CD4-positive, alpha-beta T cell treated with Interleukin-17A for 4 hours (primary cell): ENCODE measurements around the gene GLYATL1B.
"Not testable (repeated sequence)": the region's sequence is repeated elsewhere in the genome, so short reads cannot be mapped to it uniquely, and the experiment has no call there.

Experiments
- DNase-seq: peaks from one replicate; pipeline ENCODE4 v3.0.0-alpha.2; 2020; ENCODE audit warnings: mixed read lengths

The GLYATL1B gene, protein sequence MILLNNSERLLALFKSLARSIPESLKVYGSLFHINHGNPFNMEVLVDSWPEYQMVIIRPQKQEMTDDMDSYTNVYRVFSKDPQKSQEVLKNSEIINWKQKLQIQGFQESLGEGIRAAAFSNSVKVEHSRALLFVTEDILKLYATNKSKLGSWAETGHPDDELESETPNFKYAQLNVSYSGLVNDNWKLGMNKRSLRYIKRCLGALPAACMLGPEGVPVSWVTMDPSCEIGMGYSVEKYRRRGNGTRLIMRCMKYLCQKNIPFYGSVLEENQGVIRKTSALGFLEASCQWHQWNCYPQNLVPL

DNA sequence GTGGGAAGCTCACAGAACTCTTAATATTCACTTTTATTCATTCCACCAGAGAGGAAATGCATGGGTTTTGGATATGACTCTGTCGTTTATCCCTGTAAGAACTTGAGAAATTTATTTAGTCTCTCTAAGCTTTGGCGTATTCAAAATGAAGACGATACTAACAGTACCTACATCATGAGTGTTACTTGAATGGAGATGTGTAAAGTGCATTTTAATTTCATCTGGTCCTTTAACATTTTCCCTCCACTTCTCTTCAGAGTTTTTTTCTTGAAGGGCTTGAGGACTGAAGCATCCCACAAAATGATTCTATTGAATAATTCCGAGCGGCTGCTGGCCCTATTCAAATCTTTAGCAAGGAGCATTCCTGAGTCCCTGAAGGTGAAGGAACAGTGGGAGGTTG is at the start of gene GLYATL1B:
GLYATL1B (plus strand) TSS at position 301 of the 400 bp plus-strand sequence; CDS start at position 301, 0 bp downstream.
- DNase-seq: not testable (repeated sequence)

DNA sequence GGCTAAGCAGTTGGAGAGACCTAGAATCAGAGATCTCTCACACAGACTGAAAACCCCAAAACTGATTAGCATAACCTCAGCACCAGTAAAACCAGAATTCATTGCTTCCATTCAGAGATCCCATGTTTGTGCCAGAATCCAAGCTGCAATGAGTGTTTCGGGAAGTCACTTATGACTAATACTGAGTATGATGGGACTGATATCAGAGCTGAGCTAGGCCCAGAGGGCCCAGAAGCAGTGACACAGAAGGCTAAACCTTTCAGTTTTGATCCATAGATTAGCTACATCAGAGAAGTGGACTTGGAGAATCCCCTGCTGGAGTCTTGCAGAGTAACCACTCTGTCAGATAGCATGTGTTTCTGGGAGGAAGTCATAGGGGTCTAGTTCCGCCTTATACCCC is 49.6 kb upstream of the GLYATL1B start:
- not testable (repeated sequence) for DNase-seq

DNA sequence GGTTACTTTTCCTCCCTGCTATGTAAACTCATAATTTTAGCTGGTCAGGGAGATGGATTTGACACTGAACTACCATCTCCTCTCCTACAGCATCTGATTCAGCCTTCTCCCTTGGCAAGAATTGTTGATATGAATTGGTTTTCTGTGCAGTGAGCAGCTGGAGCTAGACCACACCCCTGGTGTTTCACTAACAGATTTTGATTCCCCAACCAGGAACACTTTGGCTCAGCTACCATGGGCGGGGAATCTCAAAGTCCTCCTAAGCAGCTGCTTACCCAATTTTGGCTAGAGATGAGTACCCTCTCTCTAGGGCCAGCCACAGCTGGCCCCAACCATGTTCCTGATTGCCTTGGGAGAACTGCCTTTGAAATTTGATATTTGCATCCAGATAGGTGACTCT is 48.7 kb upstream of the GLYATL1B start:
- DNase-seq: not testable (repeated sequence)

DNA sequence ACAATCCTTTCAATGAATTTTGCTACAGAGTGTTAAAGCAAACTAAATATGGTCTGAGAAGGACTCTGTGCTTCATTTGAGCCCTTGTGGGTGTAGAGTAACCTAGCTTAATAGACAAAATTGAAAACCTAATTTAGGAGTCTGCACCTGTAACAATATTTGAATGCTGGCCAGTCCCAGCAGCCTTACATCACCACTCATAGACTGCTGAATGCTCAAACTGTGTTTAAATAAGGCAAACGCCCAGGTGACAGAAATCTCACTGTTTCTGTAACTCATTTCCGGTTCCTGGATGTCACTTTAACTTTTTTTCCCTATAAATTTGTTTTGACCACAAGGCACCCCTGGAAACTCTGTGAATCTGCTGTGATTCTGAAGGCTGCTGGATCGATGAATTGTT is 45.5 kb upstream of the GLYATL1B start:
- no peak for DNase-seq

DNA sequence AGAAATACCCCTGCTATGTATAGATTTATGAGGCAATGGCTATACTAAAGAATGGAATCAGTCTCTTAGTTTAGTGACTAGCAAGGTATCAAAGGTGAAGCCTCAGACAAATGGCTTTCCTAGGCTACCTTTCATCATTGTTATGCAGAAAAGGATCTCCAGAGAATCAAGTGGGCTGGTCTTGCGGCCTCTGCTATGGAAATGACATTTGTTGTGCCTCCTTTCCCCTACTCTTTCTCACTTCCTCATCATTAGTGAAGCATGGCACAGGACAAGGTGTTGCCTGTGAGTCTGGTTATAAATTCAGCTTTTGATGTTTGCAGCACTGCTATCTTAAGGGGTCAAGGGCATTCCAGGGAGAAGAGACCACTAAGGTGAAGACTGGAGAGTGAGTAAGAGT is 34.7 kb upstream of the GLYATL1B start:
- DNase-seq: not testable (repeated sequence)

DNA sequence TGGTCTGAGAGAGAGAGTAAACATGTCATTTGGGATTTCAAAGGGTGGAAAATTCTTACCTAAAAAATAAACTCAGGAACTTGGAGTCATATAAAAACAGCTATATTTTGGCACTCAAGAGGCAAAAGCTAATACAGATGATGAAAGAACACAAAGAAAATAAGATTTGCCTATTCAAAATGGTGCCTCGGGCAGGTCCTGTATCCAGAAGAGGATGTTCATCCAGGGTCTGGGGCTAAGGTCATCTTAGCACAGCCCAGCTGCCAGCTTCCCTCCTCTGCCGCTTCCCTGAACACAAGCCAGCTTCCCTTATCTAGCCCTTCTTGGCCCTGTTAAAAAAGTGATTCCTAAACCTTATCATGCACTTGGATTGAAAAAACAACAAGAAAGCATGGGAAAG is 33.8 kb upstream of the GLYATL1B start:
- DNase-seq: not testable (repeated sequence)

DNA sequence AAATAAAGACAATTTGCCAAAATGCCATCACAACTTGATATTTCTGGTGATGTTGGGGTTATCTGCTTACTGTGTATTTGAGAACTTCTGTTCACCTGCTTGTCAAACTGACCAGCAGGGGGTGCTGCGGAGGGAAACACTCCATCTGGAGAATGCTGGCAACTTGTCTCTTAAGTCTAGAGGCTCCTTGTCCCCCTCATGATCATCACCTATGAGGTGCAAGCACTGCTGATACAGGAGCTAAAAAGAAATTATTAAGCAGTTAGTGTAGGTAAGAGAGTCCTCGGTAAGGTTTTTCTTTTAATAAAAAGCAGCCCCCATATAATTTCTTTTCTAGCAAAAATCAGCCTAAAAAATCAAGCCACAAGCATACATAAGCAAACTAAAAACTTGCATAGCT is 32.7 kb upstream of the GLYATL1B start:
- DNase-seq: peak; percentile 88

DNA sequence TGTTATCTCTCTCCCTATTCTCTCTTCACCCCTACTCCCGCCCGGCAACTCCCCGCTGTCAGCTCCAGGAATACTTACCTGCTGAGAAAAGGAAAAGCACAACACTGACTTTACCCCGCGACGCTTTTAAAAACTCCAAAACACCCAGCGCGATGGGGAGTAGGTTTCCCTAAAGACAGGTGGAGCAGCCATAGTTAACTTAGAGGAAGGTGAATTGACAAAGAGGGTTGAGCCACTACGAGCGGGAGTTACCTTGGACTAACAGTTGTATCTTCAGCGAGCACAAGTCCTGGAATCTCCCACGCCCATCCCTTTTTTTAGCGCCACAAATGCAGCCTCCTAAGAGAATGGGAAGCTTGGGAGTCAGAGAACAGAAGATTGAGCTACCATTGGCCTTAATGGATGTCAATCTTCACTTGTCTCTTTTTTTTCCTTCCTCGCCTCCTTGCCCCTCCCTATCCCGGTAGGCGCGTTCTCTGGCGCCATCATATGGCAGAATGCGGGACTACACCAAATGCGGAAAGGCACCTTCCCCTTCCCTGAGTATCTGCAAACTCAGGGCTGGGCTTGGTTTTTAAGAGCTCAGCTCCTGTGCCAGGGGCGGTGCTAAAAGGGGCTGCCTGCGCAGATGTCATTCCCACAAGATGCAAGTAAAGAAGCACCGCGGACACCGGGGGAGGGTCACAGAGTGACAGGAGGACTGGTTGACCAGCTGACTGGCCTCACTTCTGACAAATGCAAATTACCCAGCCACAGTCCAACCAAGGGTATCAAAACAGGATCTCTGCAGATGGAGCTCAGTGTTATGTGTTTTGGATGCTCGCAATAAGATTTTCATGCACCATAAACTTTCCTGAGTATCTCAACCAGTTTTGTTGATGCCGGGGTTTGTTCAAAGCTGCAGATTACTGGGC is 27.7 kb upstream of the GLYATL1B start:
- DNase-seq: peak; percentile 78

DNA sequence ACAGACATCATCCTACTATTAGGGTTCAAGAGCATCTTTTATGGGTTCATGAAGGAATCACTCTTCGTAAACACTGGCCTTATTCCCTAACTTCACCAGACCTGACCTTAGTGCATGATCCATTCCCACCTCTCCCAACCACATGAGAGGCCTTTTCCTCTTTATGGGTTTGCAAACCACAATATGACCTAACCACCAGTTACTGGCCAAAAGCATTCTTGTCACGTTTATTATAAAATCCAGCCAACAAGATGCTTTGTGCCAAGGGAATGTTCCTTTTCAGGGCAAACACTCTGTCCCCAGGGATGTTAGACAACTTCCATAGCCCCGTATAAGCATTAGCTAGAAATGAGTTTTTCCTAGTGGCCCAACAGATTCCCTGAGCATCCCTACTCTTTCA is 26.0 kb upstream of the GLYATL1B start:
- not testable (repeated sequence) for DNase-seq

DNA sequence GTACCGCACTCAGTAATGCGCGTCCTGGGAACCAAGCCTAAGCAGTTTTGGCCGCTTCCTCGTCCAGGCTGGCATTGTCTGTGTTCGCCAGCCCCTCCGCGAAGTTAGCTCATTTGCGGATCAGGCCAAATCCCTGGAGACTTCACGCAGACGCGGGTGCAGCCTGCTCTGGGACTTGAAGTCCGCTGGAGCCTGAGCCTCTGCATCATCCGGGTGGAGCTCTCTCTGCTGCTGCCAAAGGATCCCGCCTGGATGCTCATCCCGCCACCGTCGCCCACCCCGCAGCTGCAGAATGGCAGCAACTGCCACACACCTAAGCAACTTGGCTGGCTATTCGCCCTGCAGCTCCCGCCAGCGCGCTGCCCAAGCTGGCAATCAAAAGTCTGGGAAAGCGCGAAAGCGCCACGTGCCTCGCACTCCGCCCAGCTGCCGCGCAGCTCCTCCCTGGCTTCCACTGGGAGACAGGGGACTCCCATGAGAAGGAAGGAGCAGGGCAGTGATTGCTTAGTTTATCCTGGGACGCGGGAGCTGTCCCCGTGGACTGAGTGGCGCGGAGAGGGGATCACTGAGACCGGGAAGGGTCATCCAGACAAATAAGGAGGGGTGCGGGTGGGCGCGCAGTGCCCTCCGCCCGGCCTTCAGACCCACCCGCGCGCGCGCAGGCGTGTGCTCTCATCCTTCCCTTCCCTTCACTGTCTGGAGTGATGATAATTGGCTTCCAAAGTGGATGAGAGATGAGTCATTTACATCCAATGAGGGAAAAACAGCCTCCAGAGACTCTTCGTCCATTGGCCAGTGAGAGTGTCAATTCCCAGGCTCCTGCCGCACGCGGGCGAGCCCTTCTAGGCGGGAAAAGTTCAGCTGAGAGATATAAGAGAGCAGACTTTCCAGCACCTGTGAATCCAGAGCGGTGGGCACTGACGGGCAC is 23.2 kb upstream of the GLYATL1B start:
- no peak for DNase-seq

DNA sequence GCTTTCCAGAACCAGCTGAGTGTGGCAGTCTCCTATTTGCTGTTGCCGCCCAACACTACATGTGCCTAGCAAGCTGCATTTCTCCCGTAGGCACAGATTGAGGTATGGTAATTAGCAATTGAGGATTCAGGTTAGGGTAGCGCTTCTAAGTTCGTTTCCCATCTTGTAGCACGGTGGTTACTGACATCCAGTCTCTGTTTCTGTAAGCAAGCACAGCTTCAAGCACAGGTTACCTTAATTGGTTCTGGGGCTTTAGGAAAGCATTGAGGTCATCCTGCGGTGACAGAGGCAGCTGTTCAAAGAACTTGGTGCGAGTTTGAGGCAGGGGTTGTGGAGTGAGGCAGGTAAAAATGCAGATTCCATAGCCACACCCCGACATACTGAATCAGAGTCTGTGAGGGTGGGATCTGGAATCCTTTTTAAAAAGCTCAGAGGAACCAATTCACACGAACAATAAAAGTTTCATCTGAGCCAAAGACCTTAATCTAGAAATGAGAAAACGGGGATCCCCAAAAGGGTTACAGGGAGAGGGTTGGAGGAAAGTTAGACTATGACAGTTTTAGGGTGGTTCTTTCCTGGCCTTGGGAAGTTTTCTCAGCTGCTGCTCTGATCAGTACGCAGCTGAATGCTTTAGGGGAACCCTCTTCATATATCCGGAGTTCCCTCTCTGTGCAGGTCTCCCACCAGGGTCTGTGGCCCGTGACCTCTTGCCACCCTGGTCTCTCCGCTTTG is 21.9 kb upstream of the GLYATL1B start:
- not testable (repeated sequence) for DNase-seq

DNA sequence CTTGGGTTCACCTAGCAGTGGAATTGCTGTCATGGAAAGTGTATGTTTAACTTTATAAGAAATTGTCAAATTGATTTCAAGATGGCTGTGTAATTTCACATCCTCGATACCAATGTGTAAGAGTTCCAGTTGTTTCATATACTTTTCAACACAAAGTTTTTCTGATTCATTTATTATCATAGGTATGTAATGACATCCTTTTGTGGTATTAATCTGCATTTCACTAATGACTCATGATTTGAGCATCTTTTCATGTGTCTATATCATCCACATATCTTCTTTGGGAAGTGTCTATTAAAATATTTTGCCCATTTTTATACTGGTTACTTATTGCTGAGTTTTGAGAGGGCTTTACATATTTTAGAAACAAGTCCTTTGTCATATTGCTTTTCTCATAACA is 17.0 kb upstream of the GLYATL1B start:
- DNase-seq: no peak

DNA sequence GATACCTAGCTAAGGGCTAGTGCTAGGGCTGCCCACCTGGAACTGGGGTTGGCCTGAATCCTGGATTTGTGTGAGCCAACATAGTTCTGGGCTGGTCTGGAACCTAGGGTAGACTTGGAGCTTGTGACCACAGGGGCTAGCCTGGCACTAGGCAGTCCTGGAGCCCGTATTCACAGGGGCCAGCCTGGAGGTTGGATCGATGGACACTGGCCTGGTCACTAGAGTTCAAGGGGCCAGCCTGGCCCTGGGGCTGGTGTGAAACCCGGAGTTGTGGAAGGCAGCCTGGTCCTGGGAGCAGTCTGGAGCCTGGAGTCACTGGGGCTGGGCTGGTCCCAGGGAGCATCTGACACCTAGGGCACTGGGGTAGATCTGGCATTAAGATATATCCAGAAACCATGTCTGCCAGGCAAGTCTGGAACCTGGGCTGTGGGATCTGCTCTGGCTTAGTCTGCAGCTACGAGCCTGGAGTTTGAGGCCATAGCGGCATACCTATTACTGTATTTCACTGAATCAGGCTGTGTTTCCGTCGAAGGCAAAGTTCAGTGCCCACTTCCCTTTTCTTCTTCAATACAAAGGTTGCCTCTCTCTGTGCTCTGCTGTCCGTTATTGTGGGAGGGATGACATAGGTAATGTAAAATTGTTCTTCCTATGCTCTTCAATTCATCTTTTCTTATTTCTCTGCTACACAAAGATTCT is 9.1 kb upstream of the GLYATL1B start:
- DNase-seq: no peak

DNA sequence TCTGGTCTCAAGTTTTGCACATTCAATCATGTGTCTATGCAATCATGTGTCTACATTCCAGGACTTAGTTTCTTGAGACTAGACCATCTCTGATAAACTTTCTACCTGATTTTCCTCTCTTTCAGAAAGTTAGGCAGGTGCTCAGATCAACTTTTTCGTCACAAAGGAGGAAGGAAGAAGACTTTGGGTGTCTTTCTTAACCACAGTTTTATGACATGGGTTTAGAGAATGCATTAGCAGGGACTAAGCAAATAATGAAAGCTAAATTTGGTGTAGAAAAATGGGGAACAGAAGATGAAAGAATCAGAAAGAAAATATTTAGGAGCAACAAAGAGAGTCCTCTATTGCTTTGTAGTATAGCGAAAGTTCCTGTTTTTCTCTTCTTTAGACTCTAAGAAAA is 7.7 kb upstream of the GLYATL1B start:
- DNase-seq: no peak

DNA sequence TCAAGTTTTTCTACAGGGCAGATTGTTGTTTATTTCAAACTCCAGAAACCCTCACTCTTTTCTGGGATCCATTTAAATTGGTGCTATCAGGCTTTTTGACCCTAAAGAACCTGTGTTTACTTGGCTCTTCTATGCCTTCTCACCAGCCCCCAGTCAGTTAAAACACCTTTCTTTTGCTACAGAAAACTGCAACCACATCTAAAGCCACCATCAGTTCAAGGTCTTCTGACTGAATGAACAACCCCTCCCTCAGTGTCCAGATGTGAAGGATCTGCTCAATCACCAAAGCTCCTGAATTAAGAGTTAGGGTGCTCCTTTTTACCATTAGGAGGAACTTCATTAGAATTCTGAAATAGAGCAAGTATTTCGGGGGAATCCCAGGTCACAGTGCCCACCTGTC is 7.0 kb upstream of the GLYATL1B start:
- no peak for DNase-seq

DNA sequence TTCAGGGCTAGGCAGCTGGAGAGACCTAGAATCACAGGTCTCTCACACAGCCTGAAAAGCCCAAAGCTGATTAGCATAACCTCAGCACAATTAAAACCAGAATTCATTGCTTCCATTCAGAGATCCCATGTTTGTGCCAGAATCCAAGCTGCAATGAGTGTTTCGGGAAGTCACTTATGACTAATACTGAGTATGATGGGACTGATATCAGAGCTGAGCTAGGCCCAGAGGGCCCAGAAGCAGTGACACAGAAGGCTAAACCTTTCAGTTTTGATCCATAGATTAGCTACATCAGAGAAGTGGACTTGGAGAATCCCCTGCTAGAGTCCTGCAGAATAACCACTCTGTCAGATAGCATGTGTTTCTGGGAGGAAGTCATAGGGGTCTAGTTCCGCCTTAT is 5.7 kb upstream of the GLYATL1B start:
- not testable (repeated sequence) for DNase-seq

DNA sequence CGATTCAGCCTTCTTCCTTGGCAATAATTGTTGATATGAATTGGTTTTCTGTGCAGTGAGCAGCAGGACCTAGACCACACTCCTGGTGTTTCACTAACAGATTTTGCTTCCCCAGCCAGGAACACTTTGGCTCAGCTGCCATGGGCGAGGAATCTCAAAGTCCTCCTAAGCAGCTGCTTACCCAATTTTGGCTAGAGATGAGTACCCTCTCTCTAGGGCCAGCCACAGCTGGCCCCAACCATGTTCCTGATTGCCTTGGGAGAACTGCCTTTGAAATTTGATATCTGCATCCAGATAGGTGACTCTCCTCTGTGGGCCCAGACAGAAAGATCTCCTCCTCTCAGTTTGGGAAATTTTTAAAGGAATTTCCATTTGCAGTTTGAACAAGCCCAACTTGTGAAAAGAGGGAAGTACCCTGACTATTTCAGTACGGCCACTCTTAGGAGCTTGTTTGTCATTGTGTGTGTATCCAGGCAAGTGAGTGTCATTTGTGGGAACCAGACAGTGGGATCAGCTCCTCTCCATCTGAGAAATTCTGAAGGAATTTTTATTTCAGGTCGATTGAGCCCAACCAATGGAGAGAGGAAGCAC is 4.6 kb upstream of the GLYATL1B start:
- not testable (repeated sequence) for DNase-seq

DNA sequence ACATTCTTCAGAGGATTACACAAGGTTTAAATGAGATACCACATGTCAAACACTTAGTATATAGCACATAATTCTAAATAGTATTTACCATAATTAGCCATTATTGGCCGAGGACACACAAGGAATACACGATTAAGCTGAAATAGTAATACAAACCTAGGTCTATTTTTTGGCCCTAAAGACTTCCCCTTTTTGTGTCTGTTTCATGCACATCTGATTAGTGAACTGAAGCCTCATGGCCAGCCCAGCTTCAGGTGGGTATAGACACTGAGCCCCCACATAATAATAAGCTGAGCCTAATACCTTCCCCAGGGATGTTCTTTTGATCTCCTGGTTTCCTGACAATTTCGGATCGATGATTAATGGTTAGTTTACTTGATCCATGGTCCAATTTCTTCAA is 2.1 kb downstream of the GLYATL1B start:
- no peak for DNase-seq

DNA sequence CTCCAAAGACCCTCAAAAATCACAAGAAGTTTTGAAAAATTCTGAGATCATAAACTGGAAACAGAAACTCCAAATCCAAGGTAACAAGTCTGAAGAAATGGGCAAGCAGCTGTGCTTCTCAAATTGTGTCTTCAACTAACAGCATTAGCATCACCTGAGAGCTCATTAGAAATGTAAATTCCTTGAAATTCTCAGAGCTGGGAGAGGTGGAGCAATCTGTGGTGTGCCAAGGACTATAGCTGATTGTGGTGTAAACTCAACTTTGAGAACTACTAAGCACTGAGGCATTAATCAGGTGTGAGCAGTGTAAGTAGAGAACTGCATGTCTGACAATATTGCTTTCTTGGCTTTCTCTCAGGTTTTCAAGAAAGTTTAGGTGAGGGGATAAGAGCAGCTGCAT is 7.5 kb downstream of the GLYATL1B start:
- not testable (repeated sequence) for DNase-seq

DNA sequence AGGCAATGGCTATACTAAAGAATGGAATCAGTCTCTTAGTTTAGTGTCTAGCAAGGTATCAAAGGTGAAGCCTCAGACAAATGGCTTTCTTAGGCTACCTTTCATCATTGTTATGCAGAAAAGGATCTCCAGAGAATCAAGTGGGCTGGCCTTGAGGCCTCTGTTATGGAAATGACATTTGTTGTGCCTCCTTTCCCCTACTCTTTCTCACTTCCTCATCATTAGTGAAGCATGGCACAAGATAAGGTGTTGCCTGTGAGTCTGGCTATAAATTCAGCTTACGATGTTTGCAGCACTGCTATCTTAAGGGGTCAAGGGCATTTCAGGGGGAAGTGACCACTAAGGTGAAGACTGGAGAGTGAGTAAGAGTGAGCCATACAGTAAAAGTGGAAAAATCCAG is 9.1 kb downstream of the GLYATL1B start:
- not testable (repeated sequence) for DNase-seq

DNA sequence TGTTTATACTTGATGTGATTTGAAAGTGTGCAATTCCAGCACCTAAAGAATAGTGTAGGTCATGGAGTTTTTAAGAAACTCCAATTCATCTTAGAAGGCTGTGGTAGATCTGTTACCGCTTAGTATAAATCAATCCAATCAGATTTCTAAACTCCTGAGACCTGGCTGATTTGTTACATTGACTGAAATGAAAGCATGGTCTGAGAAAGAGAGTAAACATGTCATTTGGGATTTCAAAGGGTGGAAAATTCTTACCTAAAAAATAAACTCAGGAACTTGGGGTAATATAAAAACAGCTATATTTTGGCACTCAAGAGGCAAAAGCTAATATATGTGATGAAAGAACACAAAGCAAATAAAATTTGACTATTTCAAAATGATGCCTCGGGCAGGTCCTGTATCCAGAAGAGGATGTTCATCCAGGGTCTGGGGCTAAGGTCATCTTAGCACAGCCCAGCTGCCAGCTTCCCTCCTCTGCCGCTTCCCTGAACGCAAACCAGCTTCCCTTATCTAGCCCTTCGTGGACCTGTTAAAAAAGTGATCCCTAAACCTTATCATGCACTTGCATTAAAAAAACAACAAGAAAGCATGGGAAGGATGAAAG is 10.0 kb downstream of the GLYATL1B start:
- not testable (repeated sequence) for DNase-seq
